Measurements from ENCODE around the gene BABAM2.

GRCh38 chr2:28297531-28297930 is 407.0 kb downstream of the BABAM2 start:
- no peak for TF ChIP-seq CTCF (IDR thresholded peaks at IDR 0.05)
- no peak for TF ChIP-seq EZH2 (IDR thresholded peaks at IDR 0.05)
- TF ChIP-seq EZH2phosphoT487 (IDR thresholded peaks at IDR 0.05), result no peak

Data from neural progenitor cell (in vitro differentiated cells).